Neural cell (in vitro differentiated cells): ENCODE results near the gene NBL1.

Experiments used
- EP300 ChIP-seq: fragments of 450-650 bp; conservative IDR thresholded peaks from 2 replicates; pipeline ENCODE4 v1.6.1; 2014; ENCODE audit warnings: antibody characterized with exemption, mild to moderate bottlenecking, moderate library complexity; ENCODE audit not compliant: poor library complexity, severe bottlenecking
- EZH2 ChIP-seq: fragments of 200-600, 300-800 bp; shearing (Covaris generic), sonication (generic); IDR thresholded peaks from 2 replicates; pipeline ENCODE4 v1.6.1; 2014; ENCODE audit warnings: antibody characterized with exemption, low read length, borderline replicate concordance, mild to moderate bottlenecking; ENCODE audit not compliant: insufficient read depth, poor library complexity, severe bottlenecking
- MXI1 ChIP-seq: fragments of 450-650 bp; conservative IDR thresholded peaks from 2 replicates; pipeline ENCODE4 v1.6.1; 2014; ENCODE audit warnings: antibody characterized with exemption, mild to moderate bottlenecking; ENCODE audit not compliant: poor library complexity, severe bottlenecking
- POLR2AphosphoS5 ChIP-seq: IDR thresholded peaks from 2 replicates; pipeline ENCODE4 v1.6.1; 2012
- TAF1 ChIP-seq: IDR thresholded peaks from 2 replicates; pipeline ENCODE4 v1.6.1; 2012; ENCODE audit warnings: low read depth
- TF ChIP-seq, protein P1 (sequence below): fragments of 450-650 bp; IDR thresholded peaks from 2 replicates; pipeline ENCODE4 v1.5.1; 2014; ENCODE audit warnings: antibody characterized with exemption, mild to moderate bottlenecking, moderate library complexity; ENCODE audit not compliant: poor library complexity, severe bottlenecking

- TF ChIP-seq, protein P1, sequence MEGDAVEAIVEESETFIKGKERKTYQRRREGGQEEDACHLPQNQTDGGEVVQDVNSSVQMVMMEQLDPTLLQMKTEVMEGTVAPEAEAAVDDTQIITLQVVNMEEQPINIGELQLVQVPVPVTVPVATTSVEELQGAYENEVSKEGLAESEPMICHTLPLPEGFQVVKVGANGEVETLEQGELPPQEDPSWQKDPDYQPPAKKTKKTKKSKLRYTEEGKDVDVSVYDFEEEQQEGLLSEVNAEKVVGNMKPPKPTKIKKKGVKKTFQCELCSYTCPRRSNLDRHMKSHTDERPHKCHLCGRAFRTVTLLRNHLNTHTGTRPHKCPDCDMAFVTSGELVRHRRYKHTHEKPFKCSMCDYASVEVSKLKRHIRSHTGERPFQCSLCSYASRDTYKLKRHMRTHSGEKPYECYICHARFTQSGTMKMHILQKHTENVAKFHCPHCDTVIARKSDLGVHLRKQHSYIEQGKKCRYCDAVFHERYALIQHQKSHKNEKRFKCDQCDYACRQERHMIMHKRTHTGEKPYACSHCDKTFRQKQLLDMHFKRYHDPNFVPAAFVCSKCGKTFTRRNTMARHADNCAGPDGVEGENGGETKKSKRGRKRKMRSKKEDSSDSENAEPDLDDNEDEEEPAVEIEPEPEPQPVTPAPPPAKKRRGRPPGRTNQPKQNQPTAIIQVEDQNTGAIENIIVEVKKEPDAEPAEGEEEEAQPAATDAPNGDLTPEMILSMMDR: no peak
- no peak for TF ChIP-seq POLR2AphosphoS5
- no peak for TF ChIP-seq TAF1
- no peak for TF ChIP-seq EZH2
- no peak for TF ChIP-seq MXI1
- TF ChIP-seq EP300: no peak
Measured at GRCh38 chr1:19684677-19685076, 40.6 kb downstream of the NBL1 start.
